NT2/D1 (cell line): ENCODE measurements around the gene MEAF6.

Source experiments
- DNase-seq: peaks from one replicate; pipeline ENCODE4 v3.0.0-alpha.2; 2011; ENCODE audit warnings: low read depth, low spot score
- H3K27me3 ChIP-seq: 2 replicates; pipeline ENCODE4 v1.6.0; 2011; ENCODE audit warnings: mild to moderate bottlenecking; ENCODE audit not compliant: insufficient read length, insufficient read depth
- H3K36me3 ChIP-seq: 2 replicates; pipeline ENCODE4 v1.6.1; 2011; ENCODE audit warnings: mild to moderate bottlenecking, low read length, mixed read lengths; ENCODE audit not compliant: insufficient read depth, insufficient read length
- H3K4me1 ChIP-seq: 2 replicates; pipeline ENCODE4 v1.5.1; 2011; ENCODE audit not compliant: insufficient read depth, insufficient read length
- H3K4me3 ChIP-seq: 2 replicates; pipeline ENCODE4 v1.5.1; 2011; ENCODE audit warnings: low read depth; ENCODE audit not compliant: insufficient read length
- H3K9ac ChIP-seq: 2 replicates; pipeline ENCODE4 v1.6.0; 2011; ENCODE audit warnings: low read depth; ENCODE audit not compliant: insufficient read length
- H3K9me3 ChIP-seq: 2 replicates; pipeline ENCODE4 v1.5.1; 2011; ENCODE audit warnings: mild to moderate bottlenecking, low read length; ENCODE audit not compliant: insufficient read depth
- SUZ12 ChIP-seq: IDR thresholded peaks from 2 replicates; pipeline ENCODE4 v1.6.1; 2011; ENCODE audit not compliant: insufficient read length, insufficient read depth; ENCODE audit errors: extremely low read depth
- YY1 ChIP-seq: IDR thresholded peaks from 2 replicates; pipeline ENCODE4 v1.6.1; 2011; ENCODE audit not compliant: insufficient read length, insufficient read depth
- ZNF274 ChIP-seq: IDR thresholded peaks from 2 replicates; pipeline ENCODE4 v1.6.1; 2011; ENCODE audit warnings: mild to moderate bottlenecking, low read depth, low read length

MEAF6 gene

GRCh38 chr1:37471345-37472231 lies 43.0 kb downstream of the MEAF6 start:
- H3K9me3 ChIP-seq = no peaks in the 10 kb centered on the region
- H3K36me3 ChIP-seq = peaks cover 14% of the 10 kb centered on the region
- TF ChIP-seq ZNF274 (no peak), YY1 (no peak), SUZ12 (no peak)
- H3K4me3 ChIP-seq = no peak overlapping the region
- peaks cover 29% of the 10 kb centered on the region for H3K4me1 ChIP-seq
- peak; percentile 72 for DNase-seq
- H3K9ac ChIP-seq = peak overlapping the region; percentile 53
- peaks cover 19% of the 10 kb centered on the region for H3K27me3 ChIP-seq

GRCh38 chr1:37469386-37469785 lies 45.2 kb downstream of the MEAF6 start:
- no peaks in the 10 kb centered on the region for H3K9me3 ChIP-seq
- TF ChIP-seq SUZ12 = no peak
- no peak for TF ChIP-seq YY1
- TF ChIP-seq ZNF274 = no peak
- peaks cover 13% of the 10 kb centered on the region for H3K4me1 ChIP-seq
- no peak overlapping the region for H3K9ac ChIP-seq
- no peaks in the 10 kb centered on the region for H3K36me3 ChIP-seq
- peaks cover 19% of the 10 kb centered on the region for H3K27me3 ChIP-seq
- H3K4me3 ChIP-seq = no peak overlapping the region
- no peak for DNase-seq

- no peak for DNase-seq
- Histone ChIP-seq H3K4me1 (peaks cover 13% of the 10 kb centered on the region), H3K9ac (no peak overlapping the region), H3K9me3 (no peaks in the 10 kb centered on the region), H3K27me3 (peaks cover 8% of the 10 kb centered on the region), H3K4me3 (no peak overlapping the region), H3K36me3 (no peaks in the 10 kb centered on the region)
- TF ChIP-seq SUZ12 (no peak), YY1 (no peak), ZNF274 (no peak)
Measured at GRCh38 chr1:37468037-37468436, 46.5 kb downstream of the MEAF6 start.

- no peak overlapping the region for H3K9ac ChIP-seq
- no peaks in the 10 kb centered on the region for H3K9me3 ChIP-seq
- TF ChIP-seq ZNF274 (no peak), YY1 (no peak), SUZ12 (no peak)
- H3K4me1 ChIP-seq = no peaks in the 10 kb centered on the region
- no peaks in the 10 kb centered on the region for H3K36me3 ChIP-seq
- no peak for DNase-seq
- no peak overlapping the region for H3K4me3 ChIP-seq
- no peaks in the 10 kb centered on the region for H3K27me3 ChIP-seq
Measured at GRCh38 chr1:37465593-37466517, 48.7 kb downstream of the MEAF6 start.

- Histone ChIP-seq H3K4me1 (no peaks in the 10 kb centered on the region), H3K4me3 (no peak overlapping the region), H3K27me3 (no peaks in the 10 kb centered on the region), H3K9me3 (no peaks in the 10 kb centered on the region), H3K9ac (no peak overlapping the region), H3K36me3 (no peaks in the 10 kb centered on the region)
- TF ChIP-seq ZNF274 (no peak), SUZ12 (no peak), YY1 (no peak)
- DNase-seq = no peak
Measured at GRCh38 chr1:37464443-37464842, 50.1 kb downstream of the MEAF6 start.

GRCh38 chr1:37461698-37462436 lies 52.7 kb downstream of the MEAF6 start:
- no peaks in the 10 kb centered on the region for H3K27me3 ChIP-seq
- no peak for DNase-seq

GRCh38 chr1:37458551-37458950 lies 56.0 kb downstream of the MEAF6 start:
- H3K27me3 ChIP-seq = no peaks in the 10 kb centered on the region
- DNase-seq = no peak
- no peak overlapping the region for H3K4me3 ChIP-seq
- no peak overlapping the region for H3K9ac ChIP-seq
- H3K4me1 ChIP-seq = peaks cover 8% of the 10 kb centered on the region
- H3K36me3 ChIP-seq = no peaks in the 10 kb centered on the region
- TF ChIP-seq ZNF274 = no peak
- TF ChIP-seq YY1 = no peak
- no peak for TF ChIP-seq SUZ12
- H3K9me3 ChIP-seq = no peaks in the 10 kb centered on the region

More at GRCh38 chr1:37461698-37462436, 52.7 kb downstream of the MEAF6 start:
- no peaks in the 10 kb centered on the region for H3K9me3 ChIP-seq
- H3K9ac ChIP-seq = no peak overlapping the region
- no peaks in the 10 kb centered on the region for H3K36me3 ChIP-seq
- no peak overlapping the region for H3K4me3 ChIP-seq
- H3K4me1 ChIP-seq = no peaks in the 10 kb centered on the region
- TF ChIP-seq YY1 = no peak
- TF ChIP-seq SUZ12 = no peak
- TF ChIP-seq ZNF274 = no peak
